Trophoblast cell (in vitro differentiated cells and primary cell): ENCODE data around the gene TMEM174.

ENCODE experiments used
- DNase-seq, 2 donors: peaks; one replicate each; pipeline ENCODE4 v3.0.0-alpha.2; 2016
- H2AFZ ChIP-seq: 2 replicates; pipeline ENCODE4 v1.6.1; 2013; ENCODE audit warnings: low read length, moderate library complexity, mild to moderate bottlenecking; ENCODE audit not compliant: insufficient read depth, poor library complexity
- H2AK5ac ChIP-seq: 2 replicates; pipeline ENCODE4 v1.6.1; 2013; ENCODE audit warnings: mild to moderate bottlenecking, low read length
- H2BK120ac ChIP-seq: 2 replicates; pipeline ENCODE4 v1.6.1; 2013; ENCODE audit warnings: low read length, mild to moderate bottlenecking, moderate library complexity; ENCODE audit not compliant: insufficient read depth, poor library complexity
- H2BK12ac ChIP-seq: 2 replicates; pipeline ENCODE4 v1.6.1; 2013; ENCODE audit warnings: mild to moderate bottlenecking, low read length, moderate library complexity
- H2BK5ac ChIP-seq: 2 replicates; pipeline ENCODE4 v1.6.1; 2013; ENCODE audit warnings: low read length, low read depth, moderate library complexity, mild to moderate bottlenecking; ENCODE audit not compliant: poor library complexity
- H3K14ac ChIP-seq: 2 replicates; pipeline ENCODE4 v1.6.1; 2013; ENCODE audit warnings: mild to moderate bottlenecking, low read length
- H3K18ac ChIP-seq: 2 replicates; pipeline ENCODE4 v1.6.1; 2013; ENCODE audit warnings: mild to moderate bottlenecking, low read length
- H3K23ac ChIP-seq: 2 replicates; pipeline ENCODE4 v1.6.1; 2013; ENCODE audit warnings: low read length
- H3K27ac ChIP-seq: 2 replicates; pipeline ENCODE4 v1.5.1; 2013; ENCODE audit warnings: low read depth, mild to moderate bottlenecking, inconsistent platforms, low read length, moderate library complexity
- H3K27me3 ChIP-seq: 2 replicates; pipeline ENCODE4 v1.6.1; 2013; ENCODE audit warnings: inconsistent platforms, mild to moderate bottlenecking, low read length, moderate library complexity; ENCODE audit not compliant: insufficient read depth
- H3K36me3 ChIP-seq, 2 experiments: 1 replicate in 1 of 2; 2 replicates in 1 of 2; pipeline ENCODE4 v1.6.1; 2013; ENCODE audit warnings: low read length in 2 of 2, mild to moderate bottlenecking in 2 of 2, moderate library complexity in 1 of 2; ENCODE audit not compliant: insufficient read depth in 2 of 2, control insufficient read depth in 1 of 2
- H3K4ac ChIP-seq: 2 replicates; pipeline ENCODE4 v1.6.1; 2013; ENCODE audit warnings: low read depth, mild to moderate bottlenecking, low read length, moderate library complexity
- H3K4me1 ChIP-seq, 2 experiments: 1 replicate in 1 of 2; 2 replicates in 1 of 2; pipeline ENCODE4 v1.6.1; 2013; ENCODE audit warnings: low read length in 2 of 2, mild to moderate bottlenecking in 2 of 2, moderate library complexity in 1 of 2; ENCODE audit not compliant: insufficient read depth in 2 of 2, control insufficient read depth in 1 of 2
- H3K4me2 ChIP-seq: 2 replicates; pipeline ENCODE4 v1.6.1; 2013; ENCODE audit warnings: inconsistent platforms, mild to moderate bottlenecking, low read length, moderate library complexity
- H3K4me3 ChIP-seq: 2 replicates; pipeline ENCODE4 v1.5.1; 2013; ENCODE audit warnings: mild to moderate bottlenecking, low read depth, low read length, inconsistent platforms
- H3K79me1 ChIP-seq: one replicate; pipeline ENCODE4 v1.6.1; 2013; ENCODE audit warnings: low read length
- H3K79me2 ChIP-seq: 2 replicates; pipeline ENCODE4 v1.6.1; 2013; ENCODE audit warnings: low read length, mild to moderate bottlenecking; ENCODE audit not compliant: control insufficient read depth, insufficient read depth, poor library complexity
- H3K9ac ChIP-seq: 2 replicates; pipeline ENCODE4 v1.6.1; 2013; ENCODE audit warnings: mild to moderate bottlenecking, low read length
- H3K9me3 ChIP-seq: 2 replicates; pipeline ENCODE4 v1.6.1; 2013; ENCODE audit warnings: low read depth, mild to moderate bottlenecking, control low read depth, inconsistent platforms, low read length; ENCODE audit not compliant: insufficient read depth
- H4K12ac ChIP-seq: 2 replicates; pipeline ENCODE4 v1.6.1; 2013; ENCODE audit warnings: low read depth, mild to moderate bottlenecking, low read length, moderate library complexity
- H4K8ac ChIP-seq: 2 replicates; pipeline ENCODE4 v1.6.1; 2013; ENCODE audit warnings: low read depth, mild to moderate bottlenecking, low read length, moderate library complexity
- H4K91ac ChIP-seq: one replicate; pipeline ENCODE4 v1.6.1; 2013; ENCODE audit warnings: low read depth, mild to moderate bottlenecking, low read length, moderate library complexity
- WGBS: extraction: QIAGEN DNeasy Blood & Tissue Kit; methylation state at CpG from one replicate; pipeline ENCODE4 v1.1.7; 2013; ENCODE audit warnings: missing lambda C conversion rate; ENCODE audit not compliant: insufficient read length, insufficient coverage; ENCODE audit errors: extremely low coverage; 5-methylcytosine and 5-hydroxymethylcytosine counted together

Gene TMEM174

GRCh38 chr5:73201547-73202513 lies 28.8 kb downstream of the TMEM174 start:
- Histone ChIP-seq H3K79me1 (no peaks in the 10 kb centered on the region), H4K8ac (no peak overlapping the region), H4K91ac (no peak overlapping the region), H3K9ac (no peak overlapping the region), H3K4me3 (no peak overlapping the region), H2AK5ac (no peak overlapping the region), H3K27me3 (no peaks in the 10 kb centered on the region), H4K12ac (no peak overlapping the region), H3K9me3 (no peaks in the 10 kb centered on the region), H3K4me2 (peak overlapping the region; percentile 39), H2BK5ac (no peak overlapping the region), H2AFZ (peak overlapping the region; percentile 5), H3K36me3 (no peaks in the 10 kb centered on the region), H3K79me2 (no peaks in the 10 kb centered on the region), H3K4ac (no peak overlapping the region), H3K4me1 (peaks cover 0 to 3% of the 10 kb centered on the region in 2 experiments), H2BK12ac (no peak overlapping the region), H3K23ac (no peak overlapping the region), H3K27ac (no peak overlapping the region), H2BK120ac (no peak overlapping the region), H3K14ac (no peak overlapping the region), H3K18ac (no peak overlapping the region)
- WGBS = no CpG with 5 or more reads among the region's 34 CpGs
- DNase-seq = peak; percentile 72 to 84

- Histone ChIP-seq H2AFZ (no peak overlapping the region), H2BK120ac (no peak overlapping the region), H3K79me2 (no peaks in the 10 kb centered on the region), H4K8ac (no peak overlapping the region), H3K23ac (no peak overlapping the region), H2BK5ac (no peak overlapping the region), H3K27ac (no peak overlapping the region), H3K79me1 (no peaks in the 10 kb centered on the region), H3K9ac (no peak overlapping the region), H3K4me2 (no peak overlapping the region), H3K4ac (no peak overlapping the region), H3K18ac (no peak overlapping the region), H3K9me3 (no peaks in the 10 kb centered on the region), H2BK12ac (no peak overlapping the region), H4K12ac (no peak overlapping the region), H3K14ac (no peak overlapping the region), H3K4me1 (peaks cover 0 to 3% of the 10 kb centered on the region in 2 experiments), H3K4me3 (no peak overlapping the region), H3K36me3 (no peaks in the 10 kb centered on the region), H4K91ac (no peak overlapping the region), H2AK5ac (no peak overlapping the region), H3K27me3 (no peaks in the 10 kb centered on the region)
- DNase-seq = no peak
- WGBS = no CpG with 5 or more reads among the region's 3 CpGs
Measured at GRCh38 chr5:73204332-73204731, 31.3 kb downstream of the TMEM174 start.

GRCh38 chr5:73204733-73205132 lies 31.7 kb downstream of the TMEM174 start:
- Histone ChIP-seq H3K4ac (no peak overlapping the region), H3K4me3 (no peak overlapping the region), H3K9ac (no peak overlapping the region), H2AFZ (no peak overlapping the region), H3K36me3 (no peaks in the 10 kb centered on the region), H3K79me1 (no peaks in the 10 kb centered on the region), H2BK12ac (no peak overlapping the region), H3K23ac (peak overlapping the region; percentile 3), H4K12ac (no peak overlapping the region), H4K91ac (no peak overlapping the region), H4K8ac (no peak overlapping the region), H2BK120ac (no peak overlapping the region), H3K79me2 (no peaks in the 10 kb centered on the region), H3K14ac (no peak overlapping the region), H3K9me3 (no peaks in the 10 kb centered on the region), H2AK5ac (no peak overlapping the region), H3K18ac (no peak overlapping the region), H3K4me1 (peaks cover 0 to 3% of the 10 kb centered on the region in 2 experiments), H3K4me2 (no peak overlapping the region), H2BK5ac (no peak overlapping the region), H3K27ac (no peak overlapping the region), H3K27me3 (no peaks in the 10 kb centered on the region)
- 100% methylated on average over 1 of the region's 5 CpGs for WGBS
- DNase-seq = no peak

- H3K4me2 ChIP-seq = no peak overlapping the region
Measured at GRCh38 chr5:73205305-73205704, 32.3 kb downstream of the TMEM174 start.

More at GRCh38 chr5:73205305-73205704, 32.3 kb downstream of the TMEM174 start:
- H3K18ac ChIP-seq = no peak overlapping the region
- H3K4ac ChIP-seq = no peak overlapping the region
- no peaks in the 10 kb centered on the region for H3K79me1 ChIP-seq
- peaks cover 0 to 3% of the 10 kb centered on the region in 2 experiments for H3K4me1 ChIP-seq
- H3K27me3 ChIP-seq = no peaks in the 10 kb centered on the region
- H4K91ac ChIP-seq = no peak overlapping the region
- H2AFZ ChIP-seq = no peak overlapping the region
- no peak overlapping the region for H3K14ac ChIP-seq
- H2BK5ac ChIP-seq = no peak overlapping the region
- H2AK5ac ChIP-seq = no peak overlapping the region
- no CpG with 5 or more reads among the region's 3 CpGs for WGBS
- H4K8ac ChIP-seq = no peak overlapping the region
- no peaks in the 10 kb centered on the region for H3K79me2 ChIP-seq
- no peak overlapping the region for H2BK12ac ChIP-seq
- no peak for DNase-seq
- no peaks in the 10 kb centered on the region for H3K36me3 ChIP-seq
- peak overlapping the region; percentile 95 for H3K23ac ChIP-seq
- no peak overlapping the region for H2BK120ac ChIP-seq
- no peak overlapping the region for H4K12ac ChIP-seq
- no peak overlapping the region for H3K27ac ChIP-seq
- no peaks in the 10 kb centered on the region for H3K9me3 ChIP-seq
- no peak overlapping the region for H3K9ac ChIP-seq
- no peak overlapping the region for H3K4me3 ChIP-seq
